NB4 (cell line): ENCODE measurements around the gene EHMT1.

Experiments used
- MYC ChIP-seq: IDR thresholded peaks from 2 replicates; pipeline ENCODE4 v1.6.1; 2011; ENCODE audit warnings: low read depth, low read length
- POLR2A ChIP-seq: IDR thresholded peaks from 2 replicates; pipeline ENCODE4 v1.6.1; 2011; ENCODE audit warnings: mild to moderate bottlenecking; ENCODE audit not compliant: insufficient read length; ENCODE audit errors: extremely low read depth
- TF ChIP-seq, protein P1 (sequence below): IDR thresholded peaks from one replicate; pipeline ENCODE4 v1.5.1; 2012; ENCODE audit warnings: low read depth, low read length
- TF ChIP-seq, protein P2 (sequence below): IDR thresholded peaks from 2 replicates; pipeline ENCODE4 v1.6.1; 2011; ENCODE audit warnings: low read depth, low read length

DNA sequence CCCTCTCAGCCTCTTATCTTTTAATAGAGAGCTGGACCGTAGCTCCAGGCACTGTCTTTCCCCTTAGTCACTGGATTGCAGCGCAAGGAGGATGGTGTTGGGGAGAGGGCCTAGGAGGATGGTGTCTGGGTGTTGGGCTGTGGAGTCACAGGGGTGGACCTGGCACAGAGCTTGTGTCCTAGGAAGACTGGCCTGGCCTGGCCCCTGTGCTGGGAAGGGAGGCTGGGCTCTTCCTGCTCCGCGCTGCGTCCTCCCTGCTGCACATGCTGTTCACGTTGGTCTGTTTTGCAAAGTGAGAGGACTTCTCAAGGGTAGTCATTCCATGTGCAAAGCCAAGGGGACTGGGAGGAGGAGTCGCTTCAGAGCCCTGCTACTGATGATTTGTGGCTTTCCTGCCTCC lies 123.9 kb downstream of the EHMT1 start:
- TF ChIP-seq, protein P1, sequence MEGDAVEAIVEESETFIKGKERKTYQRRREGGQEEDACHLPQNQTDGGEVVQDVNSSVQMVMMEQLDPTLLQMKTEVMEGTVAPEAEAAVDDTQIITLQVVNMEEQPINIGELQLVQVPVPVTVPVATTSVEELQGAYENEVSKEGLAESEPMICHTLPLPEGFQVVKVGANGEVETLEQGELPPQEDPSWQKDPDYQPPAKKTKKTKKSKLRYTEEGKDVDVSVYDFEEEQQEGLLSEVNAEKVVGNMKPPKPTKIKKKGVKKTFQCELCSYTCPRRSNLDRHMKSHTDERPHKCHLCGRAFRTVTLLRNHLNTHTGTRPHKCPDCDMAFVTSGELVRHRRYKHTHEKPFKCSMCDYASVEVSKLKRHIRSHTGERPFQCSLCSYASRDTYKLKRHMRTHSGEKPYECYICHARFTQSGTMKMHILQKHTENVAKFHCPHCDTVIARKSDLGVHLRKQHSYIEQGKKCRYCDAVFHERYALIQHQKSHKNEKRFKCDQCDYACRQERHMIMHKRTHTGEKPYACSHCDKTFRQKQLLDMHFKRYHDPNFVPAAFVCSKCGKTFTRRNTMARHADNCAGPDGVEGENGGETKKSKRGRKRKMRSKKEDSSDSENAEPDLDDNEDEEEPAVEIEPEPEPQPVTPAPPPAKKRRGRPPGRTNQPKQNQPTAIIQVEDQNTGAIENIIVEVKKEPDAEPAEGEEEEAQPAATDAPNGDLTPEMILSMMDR: no peak
- TF ChIP-seq, protein P2, sequence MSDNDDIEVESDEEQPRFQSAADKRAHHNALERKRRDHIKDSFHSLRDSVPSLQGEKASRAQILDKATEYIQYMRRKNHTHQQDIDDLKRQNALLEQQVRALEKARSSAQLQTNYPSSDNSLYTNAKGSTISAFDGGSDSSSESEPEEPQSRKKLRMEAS: no peak
- no peak for TF ChIP-seq POLR2A
- no peak for TF ChIP-seq MYC
